HG03280 (cell line): ENCODE data around the gene RBP5.

ENCODE experiments used
- ATAC-seq: cut with Tn5 transposase; IDR thresholded peaks from one replicate; pipeline ENCODE4 v1.9.1; 2021; ENCODE audit warnings: mild to moderate bottlenecking, moderate library complexity; ENCODE audit not compliant: unreplicated experiment

The RBP5 gene

DNA sequence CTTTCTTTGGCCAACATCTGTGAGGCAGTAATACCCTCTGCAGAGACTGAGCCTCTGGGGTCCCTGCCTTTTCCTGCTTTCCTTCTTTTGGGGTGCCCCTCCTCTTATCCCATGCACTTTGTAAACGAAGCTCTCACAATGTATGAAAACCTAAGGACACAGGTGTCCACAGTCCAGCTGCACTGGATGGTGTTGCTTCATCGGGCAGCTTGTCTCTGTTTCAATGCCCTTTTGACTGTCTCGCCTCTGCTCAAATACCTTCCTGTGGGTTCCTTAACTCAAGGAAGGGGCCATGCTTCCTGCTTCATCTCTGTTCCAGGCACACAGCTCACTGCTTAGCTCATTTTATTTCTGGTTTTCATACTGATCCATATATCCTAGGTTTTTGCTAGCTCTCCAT is 26.1 kb downstream of the RBP5 start:
- ATAC-seq, result no peak

DNA sequence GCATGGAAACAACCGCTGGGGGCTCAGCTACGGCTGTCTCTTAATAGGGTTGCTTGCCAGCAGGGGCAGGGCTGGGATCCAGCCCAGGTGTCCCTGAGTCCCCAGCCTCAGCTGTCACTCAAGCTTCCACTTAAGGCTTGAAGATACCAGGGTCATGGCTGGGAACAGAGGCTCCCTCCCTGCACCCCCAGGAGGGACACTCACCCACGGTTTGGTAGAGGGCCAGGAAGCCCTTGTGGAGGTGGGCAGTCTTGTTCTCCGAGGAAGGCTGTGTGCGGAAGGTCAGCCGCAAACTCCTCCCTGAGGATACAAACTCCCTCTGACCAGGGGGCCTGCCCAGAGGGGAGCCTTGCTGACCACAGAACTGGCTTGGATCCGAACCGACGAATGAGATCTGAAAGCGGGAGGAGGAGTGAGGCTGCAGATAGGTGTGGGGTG is 27.0 kb downstream of the RBP5 start:
- ATAC-seq, result no peak

DNA sequence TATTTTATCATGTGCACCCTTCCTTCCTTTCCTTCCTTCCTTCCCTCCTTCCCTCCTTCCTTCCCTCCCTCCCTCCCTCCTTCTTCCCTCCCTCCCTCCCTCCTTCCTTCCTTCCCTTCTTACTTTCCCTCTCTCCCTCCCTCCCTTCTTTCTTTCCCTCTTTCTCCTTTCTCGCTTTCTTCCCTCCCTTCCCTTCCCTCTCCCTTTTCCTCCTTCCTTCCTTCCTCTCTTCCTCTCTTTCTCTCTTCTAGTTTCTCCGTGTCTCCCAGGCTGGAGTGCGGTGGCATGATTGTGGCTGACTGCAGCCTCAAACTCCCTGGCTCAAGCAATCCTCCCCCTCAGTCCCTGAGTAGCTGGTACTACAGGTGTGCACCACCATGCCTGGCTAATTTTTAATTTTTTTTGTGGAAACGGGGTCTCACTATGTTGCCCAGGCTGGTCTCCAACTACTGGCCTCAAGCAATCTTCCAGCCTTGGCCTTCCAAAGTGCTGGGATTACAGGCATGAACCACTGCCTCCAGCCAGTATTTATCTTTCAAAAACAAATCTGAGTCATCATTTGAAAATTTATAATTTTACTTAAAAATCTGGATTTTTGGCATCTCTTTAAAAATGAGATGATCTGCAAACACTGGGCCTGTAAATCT is 27.5 kb downstream of the RBP5 start:
- no peak for ATAC-seq

DNA sequence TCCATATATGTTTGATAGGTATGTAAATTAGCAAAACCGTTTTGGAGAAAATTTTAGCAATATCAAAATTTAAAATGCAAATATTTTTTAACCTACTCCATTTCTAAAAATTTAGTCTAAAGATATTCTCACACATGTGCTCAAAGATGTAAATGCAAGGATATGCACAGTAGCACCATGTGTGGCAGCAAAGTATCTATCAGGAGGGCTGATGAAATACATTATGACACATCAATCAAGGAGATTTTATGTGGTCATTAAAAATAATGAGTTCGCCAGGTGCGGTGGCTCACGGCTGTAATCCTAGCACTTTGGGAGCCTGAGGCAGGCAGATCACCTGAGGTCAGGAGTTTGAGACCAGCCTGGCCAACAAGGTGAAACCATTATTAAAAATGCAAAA is 28.4 kb downstream of the RBP5 start:
- no peak for ATAC-seq

DNA sequence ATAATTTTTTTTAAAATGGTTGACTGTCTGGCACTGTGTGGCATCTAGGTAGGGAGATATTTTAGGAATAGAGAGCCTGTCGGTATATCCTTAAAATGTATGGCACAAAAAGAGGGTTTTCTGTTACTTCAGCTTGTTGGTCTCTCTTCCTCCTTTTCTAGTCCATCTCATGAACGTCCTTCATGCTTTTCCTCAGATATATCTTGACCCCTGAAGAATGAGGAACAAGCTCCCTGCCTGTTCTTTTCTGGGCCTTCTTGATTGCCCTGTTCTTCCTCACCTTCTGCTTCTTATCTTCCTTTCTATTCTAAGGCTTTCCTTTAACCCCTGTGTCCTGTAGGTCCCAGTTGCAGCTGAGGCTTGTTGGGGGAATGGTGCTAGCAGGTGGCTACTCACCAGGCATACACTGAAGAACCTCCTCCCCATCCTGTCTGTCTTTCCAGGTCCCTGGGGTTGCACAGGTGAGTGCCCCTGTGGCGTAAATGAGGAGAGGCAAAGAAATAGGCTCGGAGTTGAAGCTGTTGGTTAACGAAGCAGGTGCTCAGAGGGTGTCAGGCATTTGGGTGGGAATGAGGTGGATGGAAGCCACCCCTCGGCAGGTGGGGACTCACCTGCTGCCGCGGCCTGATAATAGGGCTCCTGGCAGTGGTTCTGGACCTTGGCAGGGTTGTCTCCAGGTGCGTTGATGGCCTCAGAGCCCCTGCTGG is 29.2 kb downstream of the RBP5 start:
- no peak for ATAC-seq

DNA sequence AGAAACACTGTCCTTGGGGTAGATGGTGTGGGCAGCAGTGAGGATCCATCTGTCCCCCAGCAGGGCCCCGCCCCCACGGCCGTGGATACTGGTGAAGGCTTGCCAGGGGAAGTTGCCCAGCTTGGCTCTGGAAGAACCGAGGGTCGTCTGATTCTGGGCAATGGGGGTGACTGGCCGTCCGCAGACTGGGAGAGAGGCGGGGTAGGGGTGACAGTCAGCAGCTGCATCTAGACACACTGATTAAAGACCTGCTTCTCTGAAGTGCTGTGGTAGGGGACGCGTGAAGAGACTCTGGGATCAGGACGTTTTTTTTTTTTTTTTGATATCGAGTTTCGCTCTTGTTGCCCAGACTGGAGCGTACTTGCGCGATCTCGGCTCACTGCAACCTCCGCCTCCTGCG is 31.7 kb downstream of the RBP5 start:
- no peak for ATAC-seq

DNA sequence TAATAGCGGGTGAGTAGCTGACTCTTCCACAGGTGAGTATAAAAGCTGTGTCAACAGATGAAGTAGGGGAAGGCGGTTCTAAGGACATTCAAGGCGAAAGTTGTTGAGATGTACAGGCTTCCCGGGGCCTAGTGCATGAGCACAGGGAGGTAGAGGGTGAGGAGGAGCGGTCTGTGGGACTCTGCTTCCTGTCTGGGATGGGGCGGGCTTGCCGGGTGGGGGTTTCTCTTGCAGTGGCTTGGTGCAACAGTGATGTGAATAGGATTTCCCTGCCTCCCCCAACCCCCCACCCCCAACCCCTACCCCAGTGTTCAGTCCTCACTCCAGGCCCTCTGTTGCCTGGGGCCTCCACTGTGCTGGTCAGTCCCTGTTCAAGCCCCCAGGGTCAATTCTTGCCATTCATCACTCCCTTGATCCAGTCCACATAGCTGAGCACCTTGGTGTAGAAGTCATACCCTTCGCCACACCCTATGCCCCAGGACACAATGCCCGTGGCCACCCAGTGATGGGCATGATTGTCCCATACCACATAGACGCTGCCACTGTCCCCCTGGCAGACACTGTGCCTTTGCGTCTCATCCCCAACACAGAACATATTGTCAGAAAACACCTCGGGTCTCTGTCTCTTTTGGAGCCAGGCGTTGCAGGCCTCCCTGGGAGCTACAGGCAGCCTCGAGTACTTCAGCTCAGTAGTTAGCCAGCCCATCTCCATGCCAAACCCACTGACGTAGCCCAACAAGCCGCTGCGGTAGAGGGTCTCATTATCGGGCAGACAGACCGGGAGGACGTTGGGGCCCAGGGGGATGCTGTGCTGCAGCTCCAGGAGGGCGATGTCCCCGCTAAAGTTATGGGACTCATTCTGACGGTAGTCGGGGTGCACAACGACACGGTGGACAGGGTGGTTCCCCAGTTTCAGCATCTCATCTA is 32.4 kb downstream of the RBP5 start:
- ATAC-seq, result no peak

DNA sequence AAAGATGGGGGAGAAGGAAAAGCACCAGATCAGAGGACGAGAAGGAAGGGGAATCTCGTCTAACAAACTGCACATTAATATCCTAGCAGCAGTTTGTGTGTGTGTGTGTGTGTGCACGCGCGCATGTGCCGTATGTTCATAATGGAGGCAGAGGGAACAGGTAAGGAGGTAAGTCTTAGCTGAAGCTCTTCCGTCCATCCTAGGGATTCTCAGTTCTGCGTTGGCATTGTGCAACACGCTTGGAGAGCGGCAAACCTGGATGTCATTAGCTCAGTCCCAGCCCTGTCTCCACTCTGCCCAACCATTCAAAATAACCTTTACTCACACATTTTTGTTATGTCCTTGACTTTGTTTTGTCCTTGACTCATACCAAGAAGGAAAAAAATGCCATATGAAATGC is 34.8 kb downstream of the RBP5 start:
- ATAC-seq, result no peak

DNA sequence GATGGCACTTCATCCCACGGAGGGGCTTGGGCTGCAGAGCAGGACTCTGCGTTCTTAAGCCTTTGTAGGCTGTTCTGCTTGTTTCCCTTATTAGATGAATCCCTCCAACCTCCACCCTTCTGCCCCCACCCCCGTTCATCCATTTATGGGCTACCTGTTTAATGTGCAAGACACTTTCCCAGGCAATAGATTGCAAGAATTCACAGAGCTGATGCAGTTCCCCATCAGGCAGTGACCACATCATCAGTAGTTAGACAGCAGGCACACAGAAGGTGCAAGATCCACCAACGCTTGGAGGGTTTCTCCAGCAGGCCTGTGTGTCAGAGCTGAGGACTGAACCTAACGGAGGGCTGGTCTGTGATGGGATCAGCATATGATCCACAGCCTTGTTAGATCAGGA is 35.2 kb downstream of the RBP5 start:
- no peak for ATAC-seq

DNA sequence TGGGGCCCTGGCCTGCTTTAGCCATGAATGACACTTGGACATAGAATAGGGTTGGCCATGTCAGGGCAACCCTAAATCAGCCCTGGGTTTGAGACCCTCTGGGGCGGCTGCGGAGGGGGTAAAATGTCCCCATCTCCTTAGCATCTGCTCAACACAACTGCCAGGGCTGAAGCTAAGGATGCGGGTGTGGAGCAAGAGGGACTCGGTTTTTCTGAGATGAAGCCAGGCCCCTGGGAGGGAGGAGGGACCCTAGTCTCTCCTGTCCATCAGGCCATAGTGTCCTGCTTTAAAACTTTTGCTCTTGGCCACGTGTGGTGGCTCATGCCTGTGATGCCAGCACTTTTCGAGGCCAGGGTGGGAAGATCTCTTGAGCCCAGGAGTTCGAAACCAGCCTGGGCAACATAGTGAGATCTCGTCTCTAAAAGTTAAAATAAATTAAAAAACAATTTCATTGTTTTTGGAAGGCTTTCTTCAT is 35.7 kb downstream of the RBP5 start:
- no peak for ATAC-seq

DNA sequence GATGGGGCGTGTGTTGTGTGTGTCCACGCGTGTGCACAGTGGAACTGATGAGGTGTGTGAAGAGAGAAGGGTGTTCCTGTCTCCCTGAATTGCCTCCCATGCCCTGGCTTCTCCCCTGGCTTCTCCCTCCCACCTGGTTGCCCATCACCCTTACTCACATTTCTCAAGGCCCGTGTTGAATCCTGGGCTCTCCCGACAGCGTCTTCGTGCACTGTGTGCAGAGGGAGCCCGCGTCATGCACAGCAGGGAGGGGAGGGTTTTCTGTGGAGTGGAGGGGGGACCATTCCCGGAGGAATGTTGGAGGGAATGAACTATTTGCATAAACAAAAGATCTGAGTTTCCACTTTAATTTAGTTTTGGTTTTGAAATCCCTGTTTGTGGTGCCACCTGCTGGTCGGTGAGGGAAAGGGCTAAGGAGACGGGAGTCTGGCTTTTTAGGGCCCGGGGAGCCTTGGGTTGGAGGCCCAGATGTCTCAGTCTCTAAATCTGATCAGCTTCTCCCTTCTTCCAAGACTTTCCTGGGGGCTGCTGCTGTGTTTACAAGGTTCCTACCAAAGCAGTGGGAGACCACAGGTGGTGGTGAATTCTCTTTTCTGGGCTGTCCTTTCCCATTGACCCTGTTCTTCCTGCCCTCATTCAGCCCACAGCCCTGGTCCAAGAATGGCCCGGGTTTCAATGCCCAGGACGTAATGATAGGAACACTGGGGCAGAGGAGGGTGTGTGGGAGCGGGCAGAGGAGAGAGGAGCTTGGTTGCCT is 36.3 kb downstream of the RBP5 start, which contains the start of gene C1R:
TSS of gene C1R (minus strand) at position 217 of the 757 bp plus-strand sequence. CDS start at position 160, 57 bp downstream.
- ATAC-seq, result no peak

DNA sequence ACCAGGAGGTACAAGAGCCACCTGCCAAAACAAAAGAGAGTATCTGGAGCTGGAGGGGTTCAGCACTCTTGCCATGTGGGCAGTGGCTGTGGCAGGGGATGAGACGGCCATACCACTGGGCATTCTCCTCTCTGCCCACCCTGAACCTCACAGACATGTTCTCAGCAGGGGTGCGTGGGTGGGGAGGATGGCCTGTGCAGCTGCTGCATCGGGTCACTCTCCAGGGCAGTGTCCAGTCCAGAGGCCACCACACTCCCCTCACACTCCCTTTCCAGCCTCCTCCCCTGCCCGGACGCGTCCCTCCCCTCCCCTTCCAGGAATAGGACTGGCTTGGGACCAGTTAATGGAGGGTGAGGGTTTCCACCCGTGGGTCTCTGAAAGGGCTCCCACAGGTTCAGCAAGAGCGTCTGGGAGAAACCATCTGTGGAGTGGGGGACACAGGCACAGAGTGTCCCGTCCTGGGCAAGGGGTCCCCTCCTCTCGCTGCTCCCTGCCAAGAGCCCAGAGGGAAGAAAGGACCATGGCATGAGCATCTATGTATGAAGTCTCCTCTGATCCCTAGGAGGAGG is 36.9 kb downstream of the RBP5 start:
- no peak for ATAC-seq

DNA sequence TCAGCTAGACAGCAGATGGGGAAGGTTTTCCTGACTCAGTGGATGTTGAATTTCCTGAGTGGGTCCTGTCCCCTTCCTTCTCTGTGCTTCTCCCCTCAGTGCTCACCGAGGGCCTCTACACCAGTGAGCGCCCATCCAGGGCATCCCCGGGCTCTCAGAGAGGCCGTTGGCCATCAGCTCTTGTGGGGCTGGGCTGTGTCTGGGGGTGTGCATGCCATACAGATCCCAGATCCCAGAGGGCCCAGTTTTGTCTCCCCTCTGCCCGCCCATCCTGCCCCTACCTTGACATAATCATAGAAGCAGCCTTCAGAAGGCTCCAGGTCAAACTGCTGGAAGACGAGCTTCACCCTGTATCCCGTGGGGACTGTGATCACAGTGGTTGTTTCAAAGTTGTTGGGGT is 37.5 kb downstream of the RBP5 start:
- no peak for ATAC-seq

DNA sequence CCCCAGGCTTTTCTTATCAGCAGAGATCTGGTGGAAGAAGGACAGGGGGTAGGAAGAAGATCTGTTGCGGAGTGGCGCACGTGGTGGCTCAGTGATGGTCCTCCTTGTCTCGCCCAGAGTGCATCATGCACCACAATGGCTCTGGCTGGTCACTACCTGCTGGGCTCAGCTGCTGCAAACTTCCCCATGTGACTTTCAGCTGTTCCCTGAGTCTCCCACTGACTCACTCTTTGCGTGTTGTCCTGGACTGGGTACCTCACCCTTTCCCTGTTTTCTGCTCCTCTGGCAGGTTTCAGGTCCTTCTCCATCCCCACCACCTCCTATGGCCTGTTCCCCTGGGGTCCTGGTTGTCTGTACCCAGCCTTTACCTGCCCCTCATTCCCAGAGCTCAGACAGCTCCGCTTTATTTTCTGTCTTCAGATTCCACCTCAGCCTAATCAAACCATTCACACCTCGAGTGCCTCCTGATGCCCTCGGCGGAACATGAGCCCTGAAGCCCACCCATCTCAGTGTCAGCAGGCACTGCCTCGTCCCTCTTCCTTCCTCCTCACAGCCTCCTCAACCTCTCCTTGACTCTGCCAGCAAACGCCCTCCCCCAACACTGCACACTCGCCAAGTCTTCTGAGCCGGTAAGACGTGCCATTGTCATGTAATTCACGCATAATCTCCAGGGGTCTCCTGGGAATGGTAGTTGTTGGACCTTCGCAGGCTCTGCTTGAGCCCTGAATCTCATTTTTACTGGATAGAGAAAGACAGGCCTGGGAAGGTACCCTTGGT is 38.3 kb downstream of the RBP5 start:
- no peak for ATAC-seq

DNA sequence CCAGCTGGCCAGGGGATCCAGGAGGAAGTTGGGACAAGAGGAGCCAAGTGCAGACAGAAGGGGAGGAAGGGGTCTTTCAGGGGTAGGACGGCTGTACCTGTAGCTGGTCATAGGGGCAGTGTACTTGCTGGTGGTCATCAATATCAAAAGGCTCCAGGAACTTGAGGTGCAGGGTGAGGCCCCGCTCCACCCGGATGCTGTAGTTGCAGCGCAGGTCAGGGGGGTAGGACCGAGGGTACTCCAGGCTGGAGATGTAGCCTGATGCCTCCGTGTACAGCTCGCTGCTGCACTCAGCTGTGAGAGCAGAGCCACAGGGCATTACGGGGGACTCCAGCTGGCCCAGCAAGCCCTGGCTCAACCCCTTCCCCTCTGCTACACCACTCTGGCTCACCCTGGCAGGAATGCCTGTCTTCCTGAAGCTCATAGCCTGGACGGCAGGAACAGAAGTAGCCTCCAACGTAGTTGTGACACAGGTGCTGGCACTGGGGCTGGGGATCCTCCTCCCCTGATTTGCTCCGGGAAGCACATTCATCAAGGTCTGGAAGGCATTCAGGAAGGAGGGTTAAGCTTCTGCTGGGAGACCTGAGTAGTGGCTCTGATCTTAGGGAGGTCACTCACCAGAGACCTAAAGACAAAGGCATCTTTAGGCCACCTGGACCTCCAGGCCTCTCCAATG is 39.4 kb downstream of the RBP5 start:
- ATAC-seq, result no peak

DNA sequence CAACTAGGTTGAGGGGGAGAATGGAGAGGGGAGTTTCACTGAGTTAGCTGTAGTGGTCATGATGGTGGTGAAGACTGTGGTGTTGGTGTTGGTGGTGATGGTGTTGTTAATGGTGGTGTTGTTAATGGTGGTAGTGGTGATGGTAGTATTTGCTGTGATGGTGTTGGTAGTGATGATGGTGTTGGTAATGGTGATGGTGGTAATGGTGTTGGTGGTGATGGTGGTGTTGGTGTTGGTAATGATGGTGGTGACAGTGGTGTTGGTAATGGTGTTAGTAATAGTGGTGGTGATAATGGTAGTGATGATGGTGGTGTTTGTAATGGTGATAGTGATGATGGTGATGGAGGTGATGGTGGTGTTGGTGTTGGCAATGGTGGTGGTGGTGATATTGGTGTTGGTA is 45.6 kb downstream of the RBP5 start:
- ATAC-seq, result no peak

DNA sequence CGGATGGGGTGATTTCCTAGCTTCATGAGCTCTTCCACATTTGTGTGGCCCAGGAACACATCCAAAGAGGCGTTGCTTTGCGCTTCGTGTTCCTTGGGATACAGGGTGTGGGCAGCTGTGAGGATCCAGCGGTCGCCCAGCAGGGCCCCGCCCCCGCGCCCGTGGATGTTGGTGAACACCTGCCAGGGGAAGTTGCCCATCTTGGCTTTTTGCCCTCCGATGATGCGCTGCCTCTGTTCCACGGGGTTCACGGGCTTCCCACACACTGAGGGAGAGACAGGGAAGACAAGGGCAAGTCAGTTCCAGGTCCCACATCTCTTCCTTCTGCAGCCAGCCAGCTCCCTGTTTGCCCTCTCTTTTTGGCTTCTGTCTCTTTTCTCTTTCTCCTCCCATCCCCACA is 47.7 kb downstream of the RBP5 start:
- ATAC-seq, result no peak

DNA sequence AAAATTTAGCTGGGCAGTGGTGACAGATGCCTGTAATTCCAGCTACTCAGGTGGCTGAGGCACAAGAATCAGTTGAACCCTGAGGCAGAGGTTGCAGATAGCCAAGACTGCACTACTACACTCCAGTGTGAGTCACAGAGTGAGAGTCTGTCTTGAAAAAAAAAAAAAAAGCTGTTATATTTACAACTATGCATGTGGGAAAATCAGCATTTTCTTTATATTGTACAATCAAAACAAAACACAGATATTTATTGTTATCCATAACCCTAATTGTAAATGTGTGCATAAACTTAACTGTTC is 48.9 kb downstream of the RBP5 start:
- ATAC-seq, result no peak

DNA sequence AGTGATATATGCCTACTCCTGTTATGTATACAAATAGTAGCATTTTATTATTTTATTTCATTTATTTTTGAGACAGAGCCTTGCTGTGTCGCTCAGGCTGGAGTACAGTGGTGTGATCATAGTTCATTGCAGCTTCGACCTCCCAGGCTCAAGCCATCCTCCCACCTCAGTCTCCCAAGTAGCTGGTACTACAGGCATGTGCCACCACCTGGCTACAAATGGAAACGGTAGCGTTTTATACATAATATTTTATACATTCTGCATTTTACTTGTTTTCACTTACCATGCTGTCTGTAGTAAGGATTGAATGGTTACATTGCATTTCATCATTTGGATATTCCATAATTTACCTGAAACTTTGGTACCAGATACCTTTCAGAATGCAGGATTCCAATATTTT is 50.5 kb downstream of the RBP5 start:
- no peak for ATAC-seq
